ENCODE data around the gene RANBP17.

The RANBP17 gene

GRCh38 chr5:170875811-170876210, 14.0 kb downstream of the RANBP17 start:
- TF ChIP-seq HDGF (IDR thresholded peaks at IDR 0.05; ENCODE audit: borderline replicate concordance): no peak
- no peak for TF ChIP-seq NFRKB (IDR thresholded peaks at IDR 0.05)
- no peak for TF ChIP-seq FOXM1 (IDR thresholded peaks at IDR 0.05; ENCODE audit: borderline replicate concordance)
- no peak for TF ChIP-seq LEF1 (IDR thresholded peaks at IDR 0.05; ENCODE audit: borderline replicate concordance)
- no peak for TF ChIP-seq BHLHE40 (IDR thresholded peaks at IDR 0.05; ENCODE audit: borderline replicate concordance)
- TF ChIP-seq CTBP1 (IDR thresholded peaks at IDR 0.05; ENCODE audit: borderline replicate concordance): no peak
- no peak for TF ChIP-seq FOXA1 (IDR thresholded peaks at IDR 0.05)
- TF ChIP-seq ELF4 (IDR thresholded peaks at IDR 0.05): no peak
- TF ChIP-seq, protein P1, sequence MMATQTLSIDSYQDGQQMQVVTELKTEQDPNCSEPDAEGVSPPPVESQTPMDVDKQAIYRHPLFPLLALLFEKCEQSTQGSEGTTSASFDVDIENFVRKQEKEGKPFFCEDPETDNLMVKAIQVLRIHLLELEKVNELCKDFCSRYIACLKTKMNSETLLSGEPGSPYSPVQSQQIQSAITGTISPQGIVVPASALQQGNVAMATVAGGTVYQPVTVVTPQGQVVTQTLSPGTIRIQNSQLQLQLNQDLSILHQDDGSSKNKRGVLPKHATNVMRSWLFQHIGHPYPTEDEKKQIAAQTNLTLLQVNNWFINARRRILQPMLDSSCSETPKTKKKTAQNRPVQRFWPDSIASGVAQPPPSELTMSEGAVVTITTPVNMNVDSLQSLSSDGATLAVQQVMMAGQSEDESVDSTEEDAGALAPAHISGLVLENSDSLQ (IDR thresholded peaks at IDR 0.05): no peak
- no peak for TF ChIP-seq TARDBP (IDR thresholded peaks at IDR 0.05)
- no peak for TF ChIP-seq SUZ12 (IDR thresholded peaks at IDR 0.05)
- no peak for TF ChIP-seq SP1 (IDR thresholded peaks at IDR 0.05)
- TF ChIP-seq L3MBTL2 (conservative IDR thresholded peaks at IDR 0.05): no peak
- POLR2A ChIA-PET: no interaction called here
- no peak for DNase-seq (ENCODE audit: extremely low spot score)
- CTCF ChIA-PET: no interaction called here

DNA sequence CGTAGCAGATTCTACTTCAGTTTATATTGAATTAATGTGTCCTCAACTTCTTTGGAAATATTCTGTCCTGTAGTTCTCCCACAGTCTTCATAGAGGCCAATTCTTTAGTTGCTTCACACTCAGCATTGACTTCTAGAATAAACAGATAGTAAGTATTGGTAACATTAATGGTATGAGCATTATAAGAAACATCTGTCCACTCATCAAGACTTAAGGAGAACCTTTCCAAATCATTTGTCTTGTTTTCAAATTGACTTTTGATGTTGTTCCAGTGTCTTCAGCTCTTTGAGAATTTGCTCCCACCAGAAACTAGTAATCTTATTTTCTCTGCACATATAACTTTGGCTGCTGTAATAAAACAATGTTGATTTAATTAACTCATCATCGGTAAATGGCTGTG, 18.3 kb downstream of the RANBP17 start:
- ChIA-PET POLR2A (no interaction called here), CTCF (interaction anchor here (1.2 kb wide), 1 partner anchor 34 kb away, joined by 4 read pairs; no protein-coding TSS in a partner anchor)
- DNase-seq (ENCODE audit: extremely low spot score): no peak
- no peak for TF ChIP-seq ZNF384 (IDR thresholded peaks at IDR 0.05)
- no peak for TF ChIP-seq ARNT (IDR thresholded peaks at IDR 0.05)
- no peak for TF ChIP-seq HDGF (IDR thresholded peaks at IDR 0.05; ENCODE audit: borderline replicate concordance)
- TF ChIP-seq SUZ12 (IDR thresholded peaks at IDR 0.05): no peak
- TF ChIP-seq CTBP1 (IDR thresholded peaks at IDR 0.05; ENCODE audit: borderline replicate concordance): no peak
- no peak for TF ChIP-seq FOXM1 (IDR thresholded peaks at IDR 0.05; ENCODE audit: borderline replicate concordance)
- TF ChIP-seq LEF1 (IDR thresholded peaks at IDR 0.05; ENCODE audit: borderline replicate concordance): no peak
- no peak for TF ChIP-seq NFRKB (IDR thresholded peaks at IDR 0.05)
- no peak for TF ChIP-seq TARDBP (IDR thresholded peaks at IDR 0.05)
- no peak for TF ChIP-seq SP1 (IDR thresholded peaks at IDR 0.05)
- no peak for TF ChIP-seq L3MBTL2 (conservative IDR thresholded peaks at IDR 0.05)
- no peak for TF ChIP-seq BHLHE40 (IDR thresholded peaks at IDR 0.05; ENCODE audit: borderline replicate concordance)
- TF ChIP-seq, protein P1 (IDR thresholded peaks at IDR 0.05): no peak

DNA sequence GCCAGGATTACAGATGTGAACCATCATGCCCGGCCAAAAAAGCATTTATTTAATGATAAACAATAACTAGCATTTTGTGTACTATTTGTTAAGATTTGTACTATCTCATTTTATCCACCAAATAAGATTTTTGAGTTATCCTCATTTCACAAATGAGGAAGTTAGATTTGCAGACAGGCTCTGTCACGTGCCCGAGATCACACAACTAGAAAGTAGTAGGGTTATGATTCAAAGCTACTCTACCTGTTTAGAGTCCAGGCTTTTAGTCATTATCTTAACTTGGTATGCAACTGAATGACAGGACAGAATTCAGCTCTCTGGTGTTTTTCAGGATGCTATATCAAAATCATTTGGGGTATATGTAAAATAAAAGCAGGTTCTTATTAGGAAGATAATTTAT, 20.5 kb downstream of the RANBP17 start:
- TF ChIP-seq HDGF (IDR thresholded peaks at IDR 0.05; ENCODE audit: borderline replicate concordance) (no peak), ZNF384 (IDR thresholded peaks at IDR 0.05) (no peak), SP1 (IDR thresholded peaks at IDR 0.05) (no peak), LEF1 (IDR thresholded peaks at IDR 0.05; ENCODE audit: borderline replicate concordance) (no peak), ARNT (IDR thresholded peaks at IDR 0.05) (no peak)
- TF ChIP-seq, protein P1 (IDR thresholded peaks at IDR 0.05): no peak
- ChIA-PET CTCF (no interaction called here), POLR2A (no interaction called here)
- DNase-seq (ENCODE audit: extremely low spot score): no peak

DNA sequence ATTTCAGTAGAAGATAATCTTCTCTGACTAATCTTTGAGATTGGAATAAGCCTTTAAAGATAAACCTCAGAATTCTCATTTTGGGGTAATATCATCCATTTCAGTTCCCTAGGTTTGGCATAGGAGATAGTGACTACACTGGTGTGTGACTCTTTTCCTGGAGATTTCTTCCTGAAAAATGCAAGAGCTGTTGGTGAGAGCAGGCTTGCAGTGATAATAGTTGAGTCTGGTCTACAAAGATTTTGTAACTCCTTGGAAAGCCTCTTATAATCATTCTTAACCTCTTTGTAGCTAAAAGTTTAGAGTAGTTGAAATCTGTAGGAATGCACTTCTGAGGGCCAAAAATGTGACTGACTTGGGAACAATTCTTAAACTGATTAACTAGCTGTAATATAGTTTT, 23.4 kb downstream of the RANBP17 start:
- TF ChIP-seq HDGF (IDR thresholded peaks at IDR 0.05; ENCODE audit: borderline replicate concordance) (no peak), ARNT (IDR thresholded peaks at IDR 0.05) (no peak), L3MBTL2 (conservative IDR thresholded peaks at IDR 0.05) (no peak), SP1 (IDR thresholded peaks at IDR 0.05) (no peak), FOXM1 (IDR thresholded peaks at IDR 0.05; ENCODE audit: borderline replicate concordance) (no peak), ZNF384 (IDR thresholded peaks at IDR 0.05) (no peak), SUZ12 (IDR thresholded peaks at IDR 0.05) (no peak), TARDBP (IDR thresholded peaks at IDR 0.05) (no peak), NFRKB (IDR thresholded peaks at IDR 0.05) (no peak)
- TF ChIP-seq, protein P1 (IDR thresholded peaks at IDR 0.05): no peak
- CTCF ChIA-PET: no interaction called here
- POLR2A ChIA-PET: no interaction called here
- no peak for DNase-seq (ENCODE audit: extremely low spot score)

DNA sequence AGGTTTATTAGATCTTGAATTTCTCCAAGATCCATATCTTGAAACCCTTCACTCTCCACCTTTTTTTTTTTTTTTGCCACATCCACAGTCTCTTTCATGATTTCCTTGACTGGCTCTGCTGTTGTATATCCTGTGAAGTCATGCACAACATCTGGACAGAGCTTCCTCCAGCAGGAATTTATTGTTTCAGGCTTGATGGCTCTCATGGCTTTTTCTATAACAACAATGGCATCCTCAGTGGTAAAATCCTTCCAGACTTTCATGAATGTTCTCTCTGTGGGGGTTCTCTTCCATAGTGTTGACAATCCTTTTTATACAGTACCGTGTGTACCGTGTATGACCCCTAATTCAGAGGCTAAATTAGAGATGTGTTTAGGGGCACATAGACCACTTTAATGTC, 24.0 kb downstream of the RANBP17 start:
- ChIA-PET POLR2A (no interaction called here), CTCF (no interaction called here)
- no peak for DNase-seq (ENCODE audit: extremely low spot score)
- TF ChIP-seq SP1 (IDR thresholded peaks at IDR 0.05): no peak
- no peak for TF ChIP-seq FOXA1 (IDR thresholded peaks at IDR 0.05)
- TF ChIP-seq FOXK2 (IDR thresholded peaks at IDR 0.05): no peak
- TF ChIP-seq LEF1 (IDR thresholded peaks at IDR 0.05; ENCODE audit: borderline replicate concordance): no peak
- no peak for TF ChIP-seq L3MBTL2 (conservative IDR thresholded peaks at IDR 0.05)
- TF ChIP-seq CTBP1 (IDR thresholded peaks at IDR 0.05; ENCODE audit: borderline replicate concordance): no peak
- no peak for TF ChIP-seq ARNT (IDR thresholded peaks at IDR 0.05)
- no peak for TF ChIP-seq HDGF (IDR thresholded peaks at IDR 0.05; ENCODE audit: borderline replicate concordance)
- no peak for TF ChIP-seq NFRKB (IDR thresholded peaks at IDR 0.05)
- TF ChIP-seq TARDBP (IDR thresholded peaks at IDR 0.05): no peak
- TF ChIP-seq ZNF384 (IDR thresholded peaks at IDR 0.05): no peak
- TF ChIP-seq BHLHE40 (IDR thresholded peaks at IDR 0.05; ENCODE audit: borderline replicate concordance): no peak
- TF ChIP-seq SUZ12 (IDR thresholded peaks at IDR 0.05): no peak
- TF ChIP-seq FOXM1 (IDR thresholded peaks at IDR 0.05; ENCODE audit: borderline replicate concordance): no peak
- TF ChIP-seq, protein P1 (IDR thresholded peaks at IDR 0.05): no peak

Measured in HEK293T (cell line).